H1 (cell line): ENCODE data around the gene NUP98. TPM values are rescaled to one million over a fixed set of nuclear protein-coding genes. Genes with fewer than 3 reads are reported as not detected.

Experiments used
- CTCF ChIA-PET: fragments of 300-600 bp; sonication (Branson Sonifier 250); formaldehyde crosslinking; loops from one replicate; lab custom pipeline; 2021; ENCODE audit not compliant: partially characterized antibody; lab: Charles Lee
- POLR2A ChIA-PET: fragments of 300-600 bp; sonication (Branson Sonifier 250); formaldehyde crosslinking; loops from one replicate; lab custom pipeline; 2021; ENCODE audit warnings: inconsistent platforms; ENCODE audit not compliant: partially characterized antibody; lab: Charles Lee
- DNase-seq, 2 experiments: peaks; one replicate each; pipeline versions ENCODE4 v3.0.0 to v3.0.0-alpha.2; 2010 to 2022; ENCODE audit warnings: low spot score in 2 of 2, low read depth in 1 of 2, mixed read lengths in 1 of 2
- FAIRE-seq: peaks from 2 replicates; lab custom pipeline; 2011; peaks lifted over from hg19 to GRCh38; lab: Jason Lieb, UNC
- H2AFZ ChIP-seq: 2 replicates; pipeline ENCODE4 v1.8.1; 2012; ENCODE audit warnings: low read length, inconsistent platforms
- H2AK5ac ChIP-seq: 2 replicates; pipeline ENCODE4 v1.6.1; 2013; ENCODE audit warnings: low read depth, low read length
- H2BK120ac ChIP-seq: replicated peaks from 2 replicates; pipeline ENCODE3; 2013; ENCODE audit warnings: low read depth, low read length, inconsistent platforms
- H2BK12ac ChIP-seq: 2 replicates; pipeline ENCODE4 v1.6.1; 2013; ENCODE audit warnings: low read depth, low read length
- H2BK15ac ChIP-seq: 2 replicates; pipeline ENCODE4 v1.6.1; 2013; ENCODE audit warnings: low read length
- H2BK20ac ChIP-seq: 2 replicates; pipeline ENCODE4 v1.6.1; 2013; ENCODE audit warnings: low read length
- H2BK5ac ChIP-seq: 2 replicates; pipeline ENCODE4 v1.6.1; 2013; ENCODE audit warnings: low read depth, low read length
- H3K14ac ChIP-seq: 2 replicates; pipeline ENCODE4 v1.6.1; 2013; ENCODE audit warnings: inconsistent platforms; ENCODE audit not compliant: insufficient read length
- H3K18ac ChIP-seq: 2 replicates; pipeline ENCODE4 v1.6.1; 2013; ENCODE audit warnings: low read length; ENCODE audit errors: extremely low read depth
- H3K23ac ChIP-seq: 2 replicates; pipeline ENCODE4 v1.6.1; 2013; ENCODE audit warnings: inconsistent platforms; ENCODE audit not compliant: insufficient read length
- H3K23me2 ChIP-seq: 2 replicates; pipeline ENCODE4 v1.6.1; 2013; ENCODE audit warnings: low read depth, low read length
- H3K27ac ChIP-seq: 2 replicates; pipeline ENCODE4 v1.6.1; 2011; ENCODE audit warnings: low read depth, low read length, inconsistent platforms
- H3K27me3 ChIP-seq, 4 experiments: replicated peaks in 1 of 4; 1 replicate in 1 of 4; 2 replicates in 3 of 4; pipeline versions ENCODE4 v1.6.1 to v1.8.1; 2011 to 2013; ENCODE audit warnings: low read length in 3 of 4, mild to moderate bottlenecking in 3 of 4, inconsistent platforms in 2 of 4, mixed read lengths in 2 of 4, moderate library complexity in 1 of 4; ENCODE audit not compliant: control insufficient read depth in 3 of 4, insufficient read depth in 3 of 4; ENCODE audit errors: extremely low read depth in 1 of 4
- H3K36me3 ChIP-seq, 4 experiments: 2 replicates each; pipeline versions ENCODE4 v1.6.1 to v1.8.1; 2011 to 2013; ENCODE audit warnings: mild to moderate bottlenecking in 4 of 4, low read length in 3 of 4, moderate library complexity in 2 of 4, control low read depth in 1 of 4, inconsistent platforms in 1 of 4; ENCODE audit not compliant: insufficient read depth in 4 of 4, control insufficient read depth in 2 of 4
- H3K4ac ChIP-seq: replicated peaks from 2 replicates; pipeline ENCODE3; 2013; ENCODE audit warnings: low read length, low read depth, mixed read lengths, inconsistent platforms; ENCODE audit not compliant: insufficient read length
- H3K4me1 ChIP-seq, 4 experiments: replicated peaks in 1 of 4; 1 replicate in 1 of 4; 2 replicates in 3 of 4; pipeline versions ENCODE4 v1.6.1 to v1.8.1; 2011 to 2013; ENCODE audit warnings: low read length in 3 of 4, inconsistent platforms in 2 of 4, mixed read lengths in 1 of 4; ENCODE audit not compliant: insufficient read depth in 4 of 4, control insufficient read depth in 3 of 4
- H3K4me2 ChIP-seq, 2 experiments: 2 replicates each; pipeline versions ENCODE4 v1.6.1 to v1.8.1; 2011 to 2013; ENCODE audit warnings: low read depth in 2 of 2, low read length in 2 of 2, control low read depth in 1 of 2, inconsistent platforms in 1 of 2, mild to moderate bottlenecking in 1 of 2; ENCODE audit not compliant: insufficient read depth in 1 of 2
- H3K4me3 ChIP-seq, 4 experiments: fragments of 200-600, 300-600 bp in 1 of 4; sonication (generic), shearing (Covaris generic), sonication (Bioruptor Twin) in 1 of 4; 2 replicates each; pipeline versions ENCODE4 v1.5.1 to v1.8.1; 2011 to 2016; ENCODE audit warnings: low read length in 4 of 4, low read depth in 3 of 4, control low read depth in 2 of 4, inconsistent platforms in 2 of 4, mild to moderate bottlenecking in 2 of 4, mixed read lengths in 1 of 4, moderate library complexity in 1 of 4; ENCODE audit not compliant: insufficient read depth in 2 of 4; ENCODE audit errors: extremely low read depth in 1 of 4
- H3K56ac ChIP-seq: replicated peaks from 2 replicates; pipeline ENCODE3; 2013; ENCODE audit warnings: low read depth, mild to moderate bottlenecking, mixed read lengths, low read length, inconsistent platforms; ENCODE audit not compliant: insufficient read length
- H3K79me1 ChIP-seq: 2 replicates; pipeline ENCODE4 v1.6.1; 2013; ENCODE audit warnings: low read depth, low read length, control low read depth
- H3K79me2 ChIP-seq, 2 experiments: 2 replicates each; pipeline versions ENCODE4 v1.6.1 to v1.8.1; 2012 to 2013; ENCODE audit warnings: low read length in 2 of 2, mild to moderate bottlenecking in 2 of 2, inconsistent platforms in 1 of 2; ENCODE audit not compliant: insufficient read depth in 2 of 2, control insufficient read depth in 1 of 2
- H3K9ac ChIP-seq, 4 experiments: replicated peaks in 1 of 4; 1 replicate in 1 of 4; 2 replicates in 3 of 4; pipeline versions ENCODE4 v1.6.1 to v1.8.1; 2011 to 2013; ENCODE audit warnings: low read depth in 3 of 4, low read length in 3 of 4, control low read depth in 2 of 4, mild to moderate bottlenecking in 2 of 4, moderate library complexity in 2 of 4, inconsistent platforms in 1 of 4; ENCODE audit errors: extremely low read depth in 1 of 4
- H3K9me3 ChIP-seq, 2 experiments: 2 replicates each; pipeline versions ENCODE4 v1.6.1 to v1.8.1; 2012 to 2013; ENCODE audit warnings: mild to moderate bottlenecking in 2 of 2, moderate library complexity in 2 of 2, control low read depth in 1 of 2, inconsistent platforms in 1 of 2, low read depth in 1 of 2, low read length in 1 of 2, mixed read lengths in 1 of 2; ENCODE audit not compliant: insufficient read depth in 2 of 2
- H4K20me1 ChIP-seq, 2 experiments: replicated peaks in 1 of 2; 2 replicates each; pipeline versions ENCODE3 to v1.8.1; 2011 to 2013; ENCODE audit warnings: inconsistent platforms in 2 of 2, low read length in 2 of 2, mild to moderate bottlenecking in 1 of 2; ENCODE audit not compliant: insufficient read depth in 2 of 2, control insufficient read depth in 1 of 2
- H4K5ac ChIP-seq: 2 replicates; pipeline ENCODE4 v1.6.1; 2013; ENCODE audit warnings: low read length, low read depth, mixed read lengths, inconsistent platforms; ENCODE audit not compliant: insufficient read length
- H4K8ac ChIP-seq: 2 replicates; pipeline ENCODE4 v1.8.0; 2013; ENCODE audit warnings: mild to moderate bottlenecking, moderate library complexity, low read length, inconsistent platforms; ENCODE audit not compliant: insufficient read depth; ENCODE audit errors: extremely low read depth
- H4K91ac ChIP-seq: replicated peaks from 2 replicates; pipeline ENCODE3; 2013; ENCODE audit warnings: low read length, mixed read lengths, inconsistent platforms; ENCODE audit not compliant: insufficient read length
- ATF3 ChIP-seq: IDR thresholded peaks from 2 replicates; pipeline ENCODE4 v1.6.1; 2011; ENCODE audit warnings: low read depth, mild to moderate bottlenecking, low read length; ENCODE audit not compliant: insufficient read depth
- GABPA ChIP-seq: IDR thresholded peaks from 2 replicates; pipeline ENCODE4 v1.6.1; 2011; ENCODE audit warnings: mild to moderate bottlenecking, low read length, moderate library complexity, borderline replicate concordance; ENCODE audit not compliant: insufficient read depth
- WGBS, 2 experiments: shearing (Covaris generic) in 1 of 2; methylation state at CpG; one replicate each; pipeline versions ENCODE4 v1.1.6 to v1.1.7; 2013 to 2015; ENCODE audit warnings: low lambda C conversion rate in 2 of 2, mixed read lengths in 2 of 2, inconsistent platforms in 1 of 2, low coverage in 1 of 2, missing lambda C conversion rate in 1 of 2; ENCODE audit not compliant: insufficient replicate concordance in 2 of 2, insufficient coverage in 1 of 2, insufficient read length in 1 of 2; ENCODE audit errors: extremely low coverage in 1 of 2, missing lambda C conversion rate in 1 of 2; 5-methylcytosine and 5-hydroxymethylcytosine counted together
- polyA plus RNA-seq, 7 experiments: library from polyadenylated mRNA; depleted of rRNA in 3 of 7; stranded (reverse) in 5 of 7; unstranded in 2 of 7; fragments of >200 nt in 5 of 7; fragments of 200-250 nt in 2 of 7; gene quantifications; 1 replicate in 5 of 7; 2 replicates in 1 of 7; 4 replicates in 1 of 7; pipeline versions ENCODE4 v1.2.1 to v1.2.3, GENCODE V29; 2011 to 2013; ENCODE audit warnings: missing spikeins in 2 of 7, mixed read lengths in 2 of 7
- total RNA-seq: library from RNA; stranded (reverse); fragmentation: NEBNext Ultra II Directional; extraction: Animal tissue kit (Norgen Biotek cat#: 25700); gene quantifications from 2 replicates; pipeline ENCODE4 v1.2.1, GENCODE V29; 2021

Gene NUP98
- total and polyA plus RNA-seq, 2 of the 8 experiments (the other 6 are each of a cell fraction or from before 2014, with no cell fraction given): 98.6 to 261 TPM

- FAIRE-seq (peak; percentile 7), DNase-seq (peak in 1 of 2 experiments; percentile 58)
- Histone ChIP-seq H2BK5ac (peak overlapping the region; percentile 36; the same call in 1 of the 2 replicates), H3K9me3 (no peaks in the 10 kb centered on the region), H3K14ac (no peak overlapping the region), H3K27me3 (no peaks in the 10 kb centered on the region), H2BK20ac (0 out of 2 replicates have a peak overlapping the region, but pooled peaks have one; percentile 66), H2AK5ac (no peak overlapping the region), H3K79me1 (peaks cover 3% of the 10 kb centered on the region; the same call in 1 of the 2 replicates), H2BK120ac (no peak overlapping the region), H3K4ac (no peak overlapping the region), H3K4me1 (peaks cover 22 to 32% (median 24%) of the 10 kb centered on the region in 4 experiments), H3K36me3 (peaks cover 4 to 19% (median 8%) of the 10 kb centered on the region in 4 experiments; a peak in 7 of 8 replicates), H4K8ac (0 out of 2 replicates have a peak overlapping the region, but pooled peaks have one; percentile 30), H3K56ac (no peak overlapping the region), H3K4me3 (peak overlapping the region in 2 of 4 experiments; percentile 11 to 25; a peak in 2 of 8 replicates), H2AFZ (no peak overlapping the region), H3K4me2 (peak overlapping the region; percentile 59 to 74), H4K91ac (peak overlapping the region; percentile 16), H3K79me2 (peaks cover 0 to 5% of the 10 kb centered on the region in 2 experiments; a peak in 2 of 4 replicates), H3K23me2 (peaks cover 2% of the 10 kb centered on the region; the same call in 1 of the 2 replicates), H2BK15ac (peak overlapping the region; percentile 93), H3K23ac (no peak overlapping the region), H3K18ac (peak overlapping the region; percentile 85), H4K5ac (peak overlapping the region; percentile 2), H3K9ac (no peak overlapping the region), H3K27ac (peak overlapping the region; percentile 54; the same call in 1 of the 2 replicates), H2BK12ac (peak overlapping the region; percentile 21; the same call in 1 of the 2 replicates), H4K20me1 (peaks cover 3 to 6% of the 10 kb centered on the region in 2 experiments)
- ChIA-PET POLR2A (interaction anchor here (0.9 to 3.3 kb wide), 6 partner anchors 9 to 29 kb away, joined by 3 to 29 read pairs (median 5); partner anchors contain the start of genes RHOG and STIM1), CTCF (interaction anchor here (0.9 to 3.3 kb wide), 7 partner anchors 9 to 261 kb away, joined by 3 to 61 read pairs (median 5); partner anchors contain the start of genes PGAP2 and RHOG)
- WGBS, 2 experiments: 49% methylated on average over 3 of the region's 3 CpGs; no CpG with 5 or more reads in 1 of the 2 experiments
- TF ChIP-seq ATF3: no peak
- no peak for TF ChIP-seq GABPA
These were observed 29.4 kb upstream of the NUP98 start for GRCh38 chr11:3826721-3827120.
